HCT116 (cell line): ENCODE results near the gene RHOH. TPM values are rescaled to one million over a fixed set of nuclear protein-coding genes. Genes with fewer than 3 reads are reported as not detected.

Experiments
- ATAC-seq: fragments of 200-7000 bp; cut with Tn5 transposase; 2 replicates; pipeline ENCODE4 v1.9.1; 2020; ENCODE audit warnings: mild to moderate bottlenecking, moderate library complexity
- BruUV-seq: library from RNA; stranded (reverse); fragments of 400-500 nt; replicated peaks from 2 replicates; lab custom pipeline; 2021; lab: Mats Ljungman, UMichigan
- CTCF ChIA-PET: fragments of 300-600 bp; sonication (Branson Sonifier 250); formaldehyde crosslinking; loops from one replicate; lab custom pipeline; 2021; ENCODE audit warnings: antibody characterized with exemption; lab: Charles Lee
- POLR2A ChIA-PET: fragments of 300-600, 350-600 bp; sonication (Branson Sonifier 250); formaldehyde crosslinking; loops from one replicate; lab custom pipeline; 2021; ENCODE audit warnings: antibody characterized with exemption; lab: Charles Lee
- RAD21 ChIA-PET, 2 experiments: fragments of 300-600 bp; sonication (Branson Sonifier 250); formaldehyde crosslinking; loops; one replicate each; lab custom pipeline; 2023; ENCODE audit warnings: low total read pairs in 2 of 2; ENCODE audit not compliant: uncharacterized antibody in 2 of 2, unreplicated experiment in 2 of 2, low non-redundant PET in 1 of 2; lab: Charles Lee
- DNase-seq: peaks from one replicate; pipeline ENCODE4 v3.0.0-alpha.2; 2010; ENCODE audit warnings: low read depth, low spot score
- H2AFZ ChIP-seq: fragments of 200-600 bp; shearing (Covaris generic), sonication (generic); 2 replicates; pipeline ENCODE4 v1.6.1; 2017; ENCODE audit warnings: low read depth, mixed run types, mixed read lengths, antibody characterized with exemption, low read length; ENCODE audit not compliant: poor library complexity, severe bottlenecking
- H3K27ac ChIP-seq: 2 replicates; pipeline ENCODE4 v1.5.1; 2012; ENCODE audit warnings: low read depth, low read length
- H3K27me3 ChIP-seq: fragments of 200-600 bp; sonication (generic); 2 replicates; pipeline ENCODE4 v1.6.1; 2016; ENCODE audit warnings: mixed run types, low read length, mixed read lengths; ENCODE audit not compliant: insufficient read depth
- H3K36me3 ChIP-seq, 2 experiments: fragments of 200-500 bp in 1 of 2; fragments of 200-600 bp in 1 of 2; sonication (Bioruptor generic) in 1 of 2; sonication (generic) in 1 of 2; 2 replicates each; pipeline versions ENCODE4 v1.5.1 to v1.6.1; 2014 to 2016; ENCODE audit warnings: low read length in 2 of 2, inconsistent platforms in 1 of 2, mixed read lengths in 1 of 2, mixed run types in 1 of 2; ENCODE audit not compliant: insufficient read depth in 2 of 2, control insufficient read depth in 1 of 2
- H3K4me1 ChIP-seq, 2 experiments: fragments of 200-600 bp in 1 of 2; sonication (generic) in 1 of 2; 2 replicates each; pipeline versions ENCODE4 v1.5.1 to v1.6.1; 2012 to 2017; ENCODE audit warnings: low read length in 2 of 2, inconsistent platforms in 1 of 2, mild to moderate bottlenecking in 1 of 2, mixed read lengths in 1 of 2, mixed run types in 1 of 2, moderate library complexity in 1 of 2; ENCODE audit not compliant: insufficient read depth in 2 of 2, control insufficient read depth in 1 of 2
- H3K4me2 ChIP-seq: fragments of 200-600 bp; sonication (generic); 2 replicates; pipeline ENCODE4 v1.6.1; 2017; ENCODE audit warnings: mixed run types, low read length, mixed read lengths
- H3K4me3 ChIP-seq, 2 experiments: fragments of 200-600 bp in 1 of 2; sonication (generic) in 1 of 2; replicated peaks in 1 of 2; 2 replicates each; pipeline ENCODE4 v1.5.1; 2011 to 2016; ENCODE audit warnings: low read length in 2 of 2, control low read depth in 1 of 2, low read depth in 1 of 2, mild to moderate bottlenecking in 1 of 2, mixed read lengths in 1 of 2, mixed run types in 1 of 2
- H3K79me2 ChIP-seq: fragments of 200-600 bp; sonication (generic); 2 replicates; pipeline ENCODE4 v1.6.1; 2017; ENCODE audit warnings: mild to moderate bottlenecking, mixed run types, low read length, moderate library complexity, mixed read lengths; ENCODE audit not compliant: insufficient read depth
- H3K9ac ChIP-seq: fragments of 200-600 bp; sonication (generic); 2 replicates; pipeline ENCODE4 v1.6.1; 2016; ENCODE audit warnings: low read length, mixed read lengths
- H3K9me2 ChIP-seq: fragments of 200-600 bp; sonication (generic), shearing (Covaris generic); 2 replicates; pipeline ENCODE4 v1.6.1; 2017; ENCODE audit warnings: mixed run types, mild to moderate bottlenecking, moderate library complexity; ENCODE audit not compliant: insufficient read depth
- H3K9me3 ChIP-seq, 2 experiments: fragments of 200-500 bp in 1 of 2; fragments of 200-600 bp in 1 of 2; sonication (Bioruptor generic) in 1 of 2; sonication (generic) in 1 of 2; 2 replicates each; pipeline ENCODE4 v1.6.1; 2014 to 2017; ENCODE audit warnings: low read length in 2 of 2, mixed read lengths in 2 of 2, inconsistent platforms in 1 of 2, low read depth in 1 of 2, mild to moderate bottlenecking in 1 of 2, mixed run types in 1 of 2, moderate library complexity in 1 of 2; ENCODE audit not compliant: control insufficient read depth in 1 of 2, insufficient read depth in 1 of 2
- H4K20me1 ChIP-seq: fragments of 200-600 bp; sonication (generic), shearing (Covaris generic); 2 replicates; pipeline ENCODE4 v1.6.1; 2017; ENCODE audit warnings: mixed run types, mild to moderate bottlenecking, moderate library complexity; ENCODE audit not compliant: insufficient read depth
- ATF3 ChIP-seq: IDR thresholded peaks from 2 replicates; pipeline ENCODE4 v1.6.1; 2012
- CBX3 ChIP-seq: IDR thresholded peaks from 2 replicates; pipeline ENCODE4 v1.6.1; 2012; ENCODE audit warnings: low read depth
- CEBPB ChIP-seq: IDR thresholded peaks from 2 replicates; pipeline ENCODE4 v1.6.1; 2012; ENCODE audit warnings: low read depth
- CTCF ChIP-seq, 3 experiments: fragments of 200-600 bp in 1 of 3; sonication (generic) in 1 of 3; IDR thresholded peaks in 2 of 3; conservative IDR thresholded peaks in 1 of 3; 2 replicates each; pipeline ENCODE4 v1.5.1; 2012 to 2017; ENCODE audit warnings: low read depth in 2 of 3, low read length in 2 of 3, antibody characterized with exemption in 1 of 3, borderline replicate concordance in 1 of 3, control low read depth in 1 of 3, mild to moderate bottlenecking in 1 of 3, mixed read lengths in 1 of 3, mixed run types in 1 of 3, moderate library complexity in 1 of 3; ENCODE audit not compliant: insufficient read depth in 1 of 3
- ELF1 ChIP-seq: IDR thresholded peaks from 2 replicates; pipeline ENCODE4 v1.6.1; 2012; ENCODE audit warnings: low read depth, borderline replicate concordance
- EZH2 ChIP-seq: fragments of 200-600 bp; sonication (generic); IDR thresholded peaks from 2 replicates; pipeline ENCODE4 v1.6.1; 2017; ENCODE audit warnings: antibody characterized with exemption, mixed run types
- JUND ChIP-seq: IDR thresholded peaks from 2 replicates; pipeline ENCODE4 v1.6.1; 2012
- MAX ChIP-seq: IDR thresholded peaks from 2 replicates; pipeline ENCODE4 v1.6.1; 2012
- POLR2A ChIP-seq: IDR thresholded peaks from 2 replicates; pipeline ENCODE4 v1.7.0; 2011; ENCODE audit warnings: borderline replicate concordance; ENCODE audit not compliant: insufficient read depth, insufficient read length; ENCODE audit errors: extremely low read depth
- POLR2AphosphoS5 ChIP-seq: IDR thresholded peaks from 2 replicates; pipeline ENCODE4 v1.6.1; 2011; ENCODE audit warnings: mild to moderate bottlenecking, low read depth, low read length, moderate library complexity
- RAD21 ChIP-seq: IDR thresholded peaks from 2 replicates; pipeline ENCODE4 v1.6.1; 2012; ENCODE audit warnings: low read depth, mild to moderate bottlenecking
- SRF ChIP-seq: IDR thresholded peaks from 2 replicates; pipeline ENCODE4 v1.6.1; 2012; ENCODE audit warnings: low read depth
- TCF7L2 ChIP-seq: IDR thresholded peaks from 2 replicates; pipeline ENCODE4 v1.7.0; 2011; ENCODE audit warnings: borderline replicate concordance, inconsistent platforms; ENCODE audit not compliant: insufficient read depth, insufficient read length; ENCODE audit errors: extremely low read depth
- YY1 ChIP-seq: IDR thresholded peaks from 2 replicates; pipeline ENCODE4 v1.6.1; 2011; ENCODE audit warnings: low read length, low read depth, moderate library complexity, mild to moderate bottlenecking; ENCODE audit not compliant: insufficient replicate concordance; ENCODE audit errors: extremely low read depth
- ZBTB33 ChIP-seq: IDR thresholded peaks from 2 replicates; pipeline ENCODE4 v1.6.1; 2011; ENCODE audit warnings: mild to moderate bottlenecking, low read length, moderate library complexity; ENCODE audit not compliant: insufficient replicate concordance; ENCODE audit errors: extremely low read depth
- ZNF274 ChIP-seq: fragments of 200-500 bp; sonication (Bioruptor generic); IDR thresholded peaks from 2 replicates; pipeline ENCODE4 v1.6.1; 2014; ENCODE audit warnings: mild to moderate bottlenecking, low read depth, low read length, inconsistent platforms
- intact Hi-C: fragments of 100-400 bp; cut with micrococcal nuclease; formaldehyde crosslinking; loops from 2 replicates; pipeline ENCODE4 v1.10.0; 2022
- total RNA-seq: library from RNA; stranded (reverse); gene quantifications from one replicate; pipeline ENCODE4 v1.2.1, GENCODE V29; 2021; ENCODE audit not compliant: unreplicated experiment

Gene RHOH
- total RNA-seq, 1 experiment from 2014 or later: 0.74 TPM

- intact Hi-C loops: no loop called here
- no peaks in the 10 kb centered on the region for H4K20me1 ChIP-seq
- H3K9me3 ChIP-seq: no peaks in the 10 kb centered on the region
- CTCF ChIA-PET: no interaction called here
- H3K4me2 ChIP-seq: no peak overlapping the region
- H3K4me3 ChIP-seq: no peak overlapping the region
- H3K9ac ChIP-seq: no peak overlapping the region
- RAD21 ChIA-PET: no interaction called here
- H3K9me2 ChIP-seq: no peaks in the 10 kb centered on the region
- no peak for TF ChIP-seq EZH2
- TF ChIP-seq JUND: no peak
- TF ChIP-seq MAX: no peak
- no peak for TF ChIP-seq CEBPB
- TF ChIP-seq POLR2AphosphoS5: no peak
- no peak for TF ChIP-seq CTCF (IDR thresholded peaks at IDR 0.05 in 2 of 3, conservative IDR thresholded peaks at IDR 0.05 in 1 of 3; ENCODE audit: borderline replicate concordance in 1 of 3, insufficient read depth in 1 of 3, low read depth in 2 of 3, low read length in 2 of 3)
- TF ChIP-seq ZBTB33: no peak
- TF ChIP-seq RAD21: no peak
- TF ChIP-seq SRF: no peak
- TF ChIP-seq ZNF274: no peak
- TF ChIP-seq ELF1: no peak
- no peak for TF ChIP-seq ATF3
- no peak for TF ChIP-seq POLR2A
- no peak for TF ChIP-seq CBX3
- no peak for TF ChIP-seq TCF7L2
- TF ChIP-seq YY1: no peak
- no peaks in the 10 kb centered on the region for H3K27me3 ChIP-seq
- DNase-seq (no peak), ATAC-seq (no peak)
- POLR2A ChIA-PET: no interaction called here
- no peak overlapping the region for H2AFZ ChIP-seq
- H3K79me2 ChIP-seq: no peaks in the 10 kb centered on the region
- BruUV-seq: no TSS peak
- no peak overlapping the region for H3K27ac ChIP-seq
- H3K36me3 ChIP-seq: no peaks in the 10 kb centered on the region
- H3K4me1 ChIP-seq: no peaks in the 10 kb centered on the region; a peak in 1 of 4 replicates
Observed at GRCh38 chr4:40214038-40214437, 17.2 kb downstream of the RHOH start.
